GM10266 (cell line): ENCODE measurements around the gene PLD1.

Source experiments
- DNase-seq: peaks from one replicate; pipeline ENCODE4 v3.0.0; 2012; ENCODE audit errors: extremely low spot score
- TF ChIP-seq, protein P1 (sequence below): IDR thresholded peaks from 2 replicates; pipeline ENCODE4 v1.5.1; 2012; ENCODE audit warnings: mild to moderate bottlenecking, low read depth; ENCODE audit not compliant: control insufficient read depth, insufficient read depth; ENCODE audit errors: missing control alignments

Gene PLD1

GRCh38 chr3:171741377-171741776 lies 68.9 kb downstream of the PLD1 start:
- TF ChIP-seq, protein P1, sequence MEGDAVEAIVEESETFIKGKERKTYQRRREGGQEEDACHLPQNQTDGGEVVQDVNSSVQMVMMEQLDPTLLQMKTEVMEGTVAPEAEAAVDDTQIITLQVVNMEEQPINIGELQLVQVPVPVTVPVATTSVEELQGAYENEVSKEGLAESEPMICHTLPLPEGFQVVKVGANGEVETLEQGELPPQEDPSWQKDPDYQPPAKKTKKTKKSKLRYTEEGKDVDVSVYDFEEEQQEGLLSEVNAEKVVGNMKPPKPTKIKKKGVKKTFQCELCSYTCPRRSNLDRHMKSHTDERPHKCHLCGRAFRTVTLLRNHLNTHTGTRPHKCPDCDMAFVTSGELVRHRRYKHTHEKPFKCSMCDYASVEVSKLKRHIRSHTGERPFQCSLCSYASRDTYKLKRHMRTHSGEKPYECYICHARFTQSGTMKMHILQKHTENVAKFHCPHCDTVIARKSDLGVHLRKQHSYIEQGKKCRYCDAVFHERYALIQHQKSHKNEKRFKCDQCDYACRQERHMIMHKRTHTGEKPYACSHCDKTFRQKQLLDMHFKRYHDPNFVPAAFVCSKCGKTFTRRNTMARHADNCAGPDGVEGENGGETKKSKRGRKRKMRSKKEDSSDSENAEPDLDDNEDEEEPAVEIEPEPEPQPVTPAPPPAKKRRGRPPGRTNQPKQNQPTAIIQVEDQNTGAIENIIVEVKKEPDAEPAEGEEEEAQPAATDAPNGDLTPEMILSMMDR, result no peak
- DNase-seq, result no peak

DNA sequence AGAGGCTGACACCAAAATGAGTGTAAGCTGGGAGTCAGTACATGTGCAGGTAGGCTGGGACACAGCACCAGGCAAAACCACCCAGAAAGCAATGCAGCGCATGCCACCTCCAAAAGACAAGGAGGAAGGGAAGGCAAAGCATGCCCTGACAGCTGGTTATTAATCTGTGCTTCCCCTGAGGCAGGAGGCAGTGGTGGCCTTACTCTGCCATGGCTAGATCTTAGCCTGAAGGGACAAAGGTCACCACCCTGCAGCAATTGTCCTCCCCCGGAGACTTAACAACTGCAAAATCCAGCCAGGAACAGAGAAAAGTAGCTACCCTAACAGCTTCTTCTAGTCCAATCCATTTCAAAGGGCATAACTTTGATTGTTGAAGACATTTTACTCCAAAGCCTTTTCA lies 73.7 kb downstream of the PLD1 start:
- DNase-seq, result no peak
- TF ChIP-seq, protein P1, result no peak

GRCh38 chr3:171733561-171733960 lies 76.7 kb downstream of the PLD1 start:
- TF ChIP-seq, protein P1, result no peak
- no peak for DNase-seq

DNA sequence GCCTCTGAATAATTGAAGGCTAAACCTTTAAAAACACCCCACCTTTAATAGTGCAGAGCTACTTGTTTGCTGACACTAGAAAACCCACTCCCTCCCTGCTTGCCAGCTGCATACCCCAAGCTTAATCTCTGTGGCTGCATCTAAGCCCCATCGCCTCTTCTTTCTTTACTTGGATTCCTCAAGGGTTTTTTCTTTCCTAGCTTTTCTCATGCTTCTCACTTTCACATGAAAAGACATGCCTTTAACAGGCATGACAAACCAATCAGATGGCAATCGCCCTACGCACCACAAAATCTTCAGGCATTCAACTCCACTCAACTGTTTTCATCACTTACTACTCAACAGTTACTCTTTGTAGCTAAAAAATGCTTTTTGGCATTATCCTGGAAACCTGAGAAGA lies 77.5 kb downstream of the PLD1 start:
- no peak for DNase-seq
- TF ChIP-seq, protein P1, result no peak

GRCh38 chr3:171731691-171732090 lies 78.6 kb downstream of the PLD1 start:
- TF ChIP-seq, protein P1, result no peak
- no peak for DNase-seq

DNA sequence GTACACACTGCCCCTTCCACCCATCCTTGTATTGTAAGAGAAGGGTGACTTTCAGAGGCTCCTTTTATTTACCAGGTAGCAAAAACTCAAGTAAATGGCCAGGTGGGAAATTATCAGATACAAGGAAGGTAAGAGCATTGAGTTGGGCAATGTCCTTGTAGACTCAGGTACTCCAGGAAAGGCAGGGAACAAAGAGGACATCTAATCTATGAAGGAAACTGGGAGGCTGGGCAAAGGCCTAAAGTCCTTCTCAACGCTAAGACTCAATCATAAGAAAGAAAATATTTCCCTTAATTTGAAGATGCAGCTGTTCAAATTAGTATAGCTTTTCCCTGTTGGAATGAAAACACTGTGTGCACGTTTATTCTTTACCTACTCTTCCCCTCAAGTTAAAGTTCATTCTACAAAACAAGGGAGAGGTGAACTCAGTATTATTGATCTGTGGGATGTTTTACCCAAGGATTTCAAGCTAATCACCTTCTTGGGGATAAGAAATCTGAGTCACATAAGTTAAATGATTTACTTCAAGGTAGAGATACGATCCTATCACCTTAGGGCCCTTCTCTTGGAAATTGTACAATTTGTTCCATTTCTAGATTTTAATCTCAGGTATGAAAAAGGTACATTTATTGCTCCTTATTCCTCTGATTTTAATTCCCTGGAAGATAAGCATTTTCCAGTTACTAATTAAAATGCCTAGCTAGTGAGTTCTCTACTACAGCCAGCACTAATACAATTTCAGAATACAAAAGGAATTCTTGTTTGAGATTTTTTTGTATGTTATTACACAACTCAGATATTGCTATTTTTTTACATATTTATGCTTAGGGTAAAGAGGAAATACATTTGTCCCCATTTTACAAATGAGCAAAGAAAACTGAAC lies 80.6 kb downstream of the PLD1 start:
- TF ChIP-seq, protein P1, result no peak
- DNase-seq, result no peak

DNA sequence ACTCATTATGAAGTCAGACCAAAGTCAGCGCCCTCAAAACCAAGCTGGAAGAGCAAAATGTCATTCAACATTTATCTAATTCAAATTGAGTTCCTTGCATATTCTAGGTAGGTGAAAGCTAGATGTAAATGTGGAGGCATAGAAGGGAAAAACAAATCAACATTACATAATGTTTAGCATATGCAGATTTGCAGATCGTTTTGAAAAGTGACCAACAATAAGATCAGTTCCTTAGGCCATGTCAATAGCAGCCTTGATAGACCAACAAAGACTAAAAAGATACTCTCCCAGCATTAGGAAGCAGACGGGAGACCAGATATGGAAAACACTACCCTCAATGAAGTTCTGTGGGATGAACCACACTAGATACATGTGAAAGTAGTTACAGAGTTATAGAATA lies 83.0 kb downstream of the PLD1 start:
- TF ChIP-seq, protein P1, result no peak
- no peak for DNase-seq
